ENCODE results near the gene ZNF236.
"Not testable (repeated sequence)": the region's sequence is repeated elsewhere in the genome, so short reads cannot be mapped to it uniquely, and the experiment has no call there.

Gene ZNF236

GRCh38 chr18:77006305-77007175, 184.2 kb downstream of the ZNF236 start:
- DNase-seq: no peak

- DNase-seq: no peak
Measured at GRCh38 chr18:77007251-77007650, 184.9 kb downstream of the ZNF236 start.

DNA sequence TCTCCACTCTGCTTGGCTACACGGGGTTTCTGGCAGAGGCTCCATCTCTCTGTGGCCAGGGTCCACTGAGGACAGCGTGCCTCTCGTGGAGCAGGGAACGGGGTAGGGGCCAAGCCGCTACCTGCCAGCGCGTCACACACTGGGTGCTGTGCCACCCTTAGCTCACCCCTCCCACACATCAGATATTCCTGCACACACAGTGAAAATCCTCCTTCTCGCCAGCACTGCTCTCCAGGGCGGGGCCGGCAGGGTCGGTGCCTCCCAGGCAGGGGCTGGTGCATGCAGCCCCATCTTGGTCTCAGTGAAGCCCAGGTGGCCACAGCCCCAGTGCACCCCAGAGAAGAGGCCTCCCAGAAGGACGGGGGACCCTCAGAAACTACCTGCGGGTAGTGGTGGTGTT, 185.6 kb downstream of the ZNF236 start:
- no peak for DNase-seq

DNA sequence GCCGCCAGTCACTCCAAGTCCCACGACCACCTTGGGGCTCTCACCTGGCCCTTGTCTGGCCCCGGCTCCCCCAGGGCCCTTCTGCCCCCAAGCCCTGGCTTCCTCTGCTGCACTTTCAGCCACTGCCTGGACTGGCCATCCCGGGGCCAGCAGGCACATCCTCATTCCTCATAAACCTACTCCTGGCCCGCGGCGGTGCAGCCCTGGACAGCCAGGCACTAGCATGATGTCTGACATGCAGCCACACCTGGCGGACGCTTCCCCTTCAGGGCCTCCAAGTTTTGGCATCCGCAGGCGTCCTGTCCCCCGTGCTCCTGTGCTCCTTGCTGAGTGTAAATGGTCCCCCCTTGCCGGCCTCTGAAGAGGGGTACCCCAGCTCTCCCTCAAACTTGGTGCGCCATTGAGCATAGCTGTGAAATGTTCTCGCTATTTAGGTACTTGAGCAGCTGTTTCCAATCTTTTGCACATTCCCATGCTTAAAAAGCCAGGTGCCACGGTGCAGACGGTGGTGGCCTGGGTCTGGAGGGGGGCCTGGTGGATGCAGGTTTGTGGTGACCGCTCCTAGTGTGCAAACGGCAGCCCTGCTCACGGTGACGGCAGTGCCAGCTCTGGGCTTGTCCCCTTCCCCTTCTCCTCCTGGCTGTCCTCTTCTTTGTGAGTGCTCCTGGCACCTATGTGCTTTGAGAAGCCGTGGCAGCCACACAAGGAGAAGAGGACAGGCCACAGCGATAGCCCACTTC, 186.4 kb downstream of the ZNF236 start:
- DNase-seq: no peak

DNA sequence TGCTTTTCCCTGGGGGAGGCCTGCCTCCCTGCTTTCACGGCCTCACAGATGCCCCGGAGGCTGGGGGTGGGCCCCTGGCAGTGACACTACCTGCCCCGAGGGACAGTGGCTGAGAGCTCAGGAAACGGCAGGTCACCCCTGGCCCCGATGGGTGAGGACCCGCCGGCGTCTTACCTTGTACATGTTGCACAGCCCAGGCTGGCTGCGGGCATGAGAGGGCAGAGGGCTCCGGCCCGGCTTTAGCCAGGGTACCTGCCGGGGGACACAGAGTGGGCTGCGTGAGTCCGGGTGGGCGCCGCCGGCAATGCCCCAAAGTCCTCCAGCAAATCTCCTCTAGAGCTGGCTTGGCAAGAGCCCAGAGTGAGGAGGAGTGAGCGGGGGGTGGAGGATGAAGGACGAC, 187.3 kb downstream of the ZNF236 start:
- DNase-seq: no peak

- no peak for DNase-seq
Measured at GRCh38 chr18:77012120-77012519, 189.8 kb downstream of the ZNF236 start.

DNA sequence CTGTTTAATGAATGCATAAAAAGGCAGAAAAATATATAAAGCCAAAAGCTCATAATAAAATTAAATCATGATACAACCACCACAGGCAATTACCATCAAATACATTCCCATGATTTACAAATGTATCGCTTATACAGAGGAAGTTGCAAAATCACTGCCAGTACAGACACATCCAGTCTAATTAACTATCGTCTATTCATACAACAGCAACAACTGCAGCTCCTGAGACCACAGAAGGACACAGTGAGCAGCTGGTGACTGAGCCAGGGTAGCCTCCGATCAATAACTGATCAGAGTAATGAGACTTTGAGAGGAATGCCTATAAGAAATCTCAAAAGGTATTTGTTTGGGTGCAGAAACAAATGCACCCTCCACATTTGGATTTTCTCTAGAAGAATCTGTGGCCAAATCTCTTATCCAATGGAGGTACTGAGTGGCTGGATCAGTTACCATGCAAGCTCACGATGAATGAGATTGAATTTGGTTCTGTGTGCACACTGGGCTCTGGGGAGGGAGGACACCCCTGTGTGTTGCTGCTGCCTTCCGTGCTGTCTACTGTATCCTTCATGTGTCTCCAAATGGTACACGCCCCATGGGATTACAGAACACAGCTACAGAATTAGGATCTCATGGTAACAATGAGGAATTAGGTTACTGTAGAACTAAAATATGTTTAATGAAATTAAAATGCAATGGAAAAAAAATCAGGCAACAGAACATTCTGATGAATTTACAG, 190.6 kb downstream of the ZNF236 start:
- no peak for DNase-seq

GRCh38 chr18:77013811-77014521, 191.6 kb downstream of the ZNF236 start:
- DNase-seq: no peak

DNA sequence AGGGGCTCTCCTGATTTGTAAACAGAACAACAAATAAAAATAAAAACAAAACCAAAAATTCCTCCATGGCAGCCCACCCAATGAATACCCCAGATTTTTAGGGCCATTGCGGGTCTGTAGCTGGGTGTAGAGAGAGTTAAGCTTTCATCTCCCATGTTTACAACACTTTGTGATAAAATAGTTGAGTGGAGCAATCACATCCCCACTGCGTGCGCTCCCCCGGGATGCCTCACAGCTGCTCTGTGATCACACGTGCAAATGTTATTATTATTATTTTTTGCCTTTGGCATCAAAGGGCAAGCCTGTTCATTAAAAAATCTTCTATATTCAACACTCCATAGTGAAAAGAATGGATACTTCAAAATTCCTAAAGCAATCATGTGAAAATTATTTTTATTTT, 192.2 kb downstream of the ZNF236 start:
- DNase-seq: no peak

DNA sequence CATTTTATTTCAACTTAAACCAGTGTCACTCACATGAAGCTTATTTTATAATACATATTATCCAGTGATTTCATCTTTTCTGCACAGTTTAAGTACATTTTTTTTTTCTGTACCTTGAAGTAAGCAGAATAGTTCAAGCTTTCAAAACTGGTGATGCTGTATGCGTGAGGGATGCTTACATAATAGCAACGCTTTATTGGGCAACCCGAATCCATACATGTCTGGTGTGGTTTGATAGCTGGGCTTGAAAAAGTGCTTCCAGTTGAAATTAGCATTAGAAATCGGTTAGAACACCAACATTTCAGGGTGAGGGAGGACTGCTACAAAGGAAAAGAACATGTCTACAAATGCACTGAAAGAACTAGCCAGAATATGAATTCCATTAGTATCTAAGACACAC, 192.8 kb downstream of the ZNF236 start:
- no peak for DNase-seq

GRCh38 chr18:77015771-77016710, 193.7 kb downstream of the ZNF236 start:
- no peak for DNase-seq

DNA sequence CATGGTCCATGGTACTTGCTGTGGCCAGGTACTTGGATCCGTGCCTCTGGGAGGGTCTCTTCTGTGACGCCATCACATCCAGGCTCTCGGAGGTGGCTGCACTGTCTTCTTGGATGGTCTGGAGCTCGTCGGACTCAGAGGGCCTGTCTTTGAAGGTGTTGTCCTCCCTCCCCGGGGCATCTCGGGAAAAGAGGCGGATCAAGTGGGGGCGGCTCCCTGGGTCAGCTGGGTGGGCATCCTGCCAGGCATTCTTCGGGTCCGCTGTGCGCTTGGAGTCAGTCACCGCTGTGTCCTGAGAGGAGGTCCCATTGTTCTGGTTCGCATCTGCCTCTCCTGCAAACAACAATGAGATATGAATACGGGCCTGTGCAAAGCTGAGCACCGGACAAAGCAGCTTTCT, 194.6 kb downstream of the ZNF236 start:
- no peak for DNase-seq

DNA sequence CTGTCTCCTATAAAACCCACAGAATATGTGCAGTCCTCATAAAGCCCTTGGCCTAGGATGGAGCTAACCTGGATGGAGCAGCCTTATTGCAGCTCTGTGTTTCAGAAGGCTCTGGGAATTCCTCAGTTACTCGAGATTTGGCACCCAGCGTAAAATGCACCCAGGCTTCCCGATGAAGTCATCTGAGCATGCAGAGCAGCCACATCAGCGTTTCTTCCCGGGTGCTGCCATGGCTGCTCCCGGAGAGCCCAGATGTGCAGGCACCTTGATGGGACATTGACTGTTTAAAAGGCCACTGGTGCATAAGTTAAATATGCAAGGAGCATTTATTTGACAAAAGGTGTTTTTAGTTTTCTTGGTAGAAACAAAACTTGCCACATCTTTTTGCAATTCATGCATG, 195.0 kb downstream of the ZNF236 start:
- no peak for DNase-seq

GRCh38 chr18:77018650-77019049, 196.3 kb downstream of the ZNF236 start:
- DNase-seq: not testable (repeated sequence)

DNA sequence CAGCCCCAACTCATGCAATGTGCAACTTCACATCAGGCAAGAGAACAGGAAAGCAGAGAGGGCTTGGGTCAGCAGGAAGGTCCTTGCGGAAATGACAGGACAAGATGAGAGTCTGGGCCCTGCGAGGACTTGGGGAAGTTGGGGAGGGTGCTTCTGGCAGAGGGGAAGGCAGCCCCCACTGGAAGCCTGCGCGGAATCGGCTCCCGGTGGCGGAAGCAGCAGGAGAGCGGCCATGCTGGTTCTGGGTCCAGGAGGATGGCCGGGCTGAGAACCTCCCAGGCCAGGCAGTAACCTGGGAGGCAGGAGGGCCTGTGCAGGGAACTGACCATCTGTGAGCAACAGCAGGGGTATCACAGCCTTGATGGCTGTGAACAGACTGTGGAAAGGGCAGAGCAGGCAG, 197.3 kb downstream of the ZNF236 start:
- DNase-seq: no peak
